OCI-LY1 (cell line): ENCODE data around the gene CCNY.

ENCODE experiments used
- H2AFZ ChIP-seq: fragments of 200-600 bp; sonication (generic), shearing (Covaris generic); 2 replicates; pipeline ENCODE4 v1.6.0; 2014; ENCODE audit warnings: antibody characterized with exemption, mild to moderate bottlenecking, low read length
- H3F3A ChIP-seq: fragments of 200-600 bp; sonication (generic), shearing (Covaris generic); 2 replicates; pipeline ENCODE4 v1.6.0; 2014; ENCODE audit warnings: mild to moderate bottlenecking, antibody characterized with exemption, low read length, moderate library complexity; ENCODE audit not compliant: insufficient read depth
- H3K27ac ChIP-seq: fragments of 200-600 bp; sonication (generic); 2 replicates; pipeline ENCODE4 v1.5.1; 2014; ENCODE audit warnings: low read length, mixed run types, mild to moderate bottlenecking, low read depth; ENCODE audit not compliant: poor library complexity, severe bottlenecking
- H3K27me3 ChIP-seq: fragments of 200-600 bp; sonication (generic); 2 replicates; pipeline ENCODE4 v1.6.0; 2014; ENCODE audit warnings: antibody characterized with exemption, mild to moderate bottlenecking, low read length, moderate library complexity; ENCODE audit not compliant: insufficient read depth
- H3K36me3 ChIP-seq: fragments of 200-600 bp; sonication (generic); 2 replicates; pipeline ENCODE4 v1.6.1; 2014; ENCODE audit warnings: mild to moderate bottlenecking, antibody characterized with exemption, low read length, moderate library complexity, mixed read lengths; ENCODE audit not compliant: insufficient read depth
- H3K4me1 ChIP-seq: fragments of 200-600 bp; sonication (generic); 2 replicates; pipeline ENCODE4 v1.5.1; 2014; ENCODE audit warnings: mild to moderate bottlenecking, low read length, moderate library complexity; ENCODE audit not compliant: insufficient read depth, severe bottlenecking
- H3K4me2 ChIP-seq: fragments of 200-600 bp; sonication (generic), shearing (Covaris generic); 2 replicates; pipeline ENCODE4 v1.6.1; 2014; ENCODE audit warnings: low read length
- H3K4me3 ChIP-seq: fragments of 200-600 bp; sonication (generic); 2 replicates; pipeline ENCODE4 v1.5.1; 2014; ENCODE audit warnings: low read length, low read depth, mild to moderate bottlenecking, mixed read lengths; ENCODE audit not compliant: poor library complexity, severe bottlenecking
- H3K79me2 ChIP-seq: fragments of 200-600 bp; shearing (Covaris generic); 2 replicates; pipeline ENCODE4 v1.6.1; 2016; ENCODE audit warnings: mixed run types, low read length, mixed read lengths; ENCODE audit not compliant: insufficient read depth
- H3K9ac ChIP-seq: fragments of 200-600 bp; sonication (generic), shearing (Covaris generic); 2 replicates; pipeline ENCODE4 v1.6.1; 2014; ENCODE audit warnings: mild to moderate bottlenecking, low read length, mixed read lengths
- H3K9me2 ChIP-seq: fragments of 200-600 bp; sonication (generic), shearing (Covaris generic); 2 replicates; pipeline ENCODE4 v1.6.1; 2014; ENCODE audit warnings: low read depth, mild to moderate bottlenecking, low read length, mixed read lengths
- H3K9me3 ChIP-seq: fragments of 200-600 bp; shearing (Covaris generic); 2 replicates; pipeline ENCODE4 v1.6.1; 2014; ENCODE audit warnings: low read length, mixed read lengths
- H4K20me1 ChIP-seq: fragments of 200-600 bp; sonication (generic), shearing (Covaris generic); 2 replicates; pipeline ENCODE4 v1.6.0; 2016; ENCODE audit warnings: mild to moderate bottlenecking, low read length; ENCODE audit not compliant: insufficient read depth
- EZH2 ChIP-seq: fragments of 200-600 bp; sonication (generic), shearing (Covaris generic); IDR thresholded peaks from 2 replicates; pipeline ENCODE4 v1.8.0; 2017; ENCODE audit warnings: borderline replicate concordance, mixed run types, mild to moderate bottlenecking, antibody characterized with exemption, low read length, moderate library complexity, mixed read lengths
- TF ChIP-seq, protein P1 (sequence below): fragments of 200-600 bp; sonication (generic), shearing (Covaris generic); IDR thresholded peaks from 2 replicates; pipeline ENCODE4 v1.5.1; 2017; ENCODE audit warnings: mild to moderate bottlenecking, antibody characterized with exemption, low read length, moderate library complexity, mixed read lengths

CCNY gene

DNA sequence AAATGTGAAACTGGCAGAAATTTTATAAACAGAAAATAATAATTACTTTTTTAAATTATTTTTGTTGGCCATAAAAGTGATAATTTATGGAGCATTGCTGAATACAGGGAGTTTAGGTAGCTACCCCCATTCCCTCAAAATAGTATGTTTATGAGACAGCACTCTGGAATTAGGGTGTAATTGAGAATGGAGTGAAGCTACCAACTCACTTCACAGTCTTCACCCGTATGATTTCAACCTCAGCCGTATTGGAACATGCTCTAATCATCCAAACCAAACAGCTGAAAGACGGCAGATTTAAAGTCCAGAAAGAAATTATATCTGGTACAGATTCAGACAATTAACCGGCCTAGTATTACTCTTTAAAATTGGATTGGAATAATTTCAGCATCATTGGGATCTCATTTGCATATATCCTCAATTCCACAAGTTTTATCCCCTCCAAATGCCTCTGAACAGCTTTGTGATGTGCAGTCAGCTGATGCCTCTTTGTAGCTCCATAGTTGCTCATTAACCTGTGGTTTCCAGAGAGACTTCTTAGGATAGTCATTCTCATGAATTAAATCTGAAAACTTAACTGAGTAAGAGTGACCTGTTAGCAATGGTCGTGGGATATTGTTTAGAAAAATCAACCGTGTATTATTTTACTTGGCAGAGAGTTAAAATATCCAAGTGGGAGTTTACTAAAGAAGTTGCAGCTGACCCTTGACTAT is 209.7 kb downstream of the CCNY start:
- TF ChIP-seq, protein P1, sequence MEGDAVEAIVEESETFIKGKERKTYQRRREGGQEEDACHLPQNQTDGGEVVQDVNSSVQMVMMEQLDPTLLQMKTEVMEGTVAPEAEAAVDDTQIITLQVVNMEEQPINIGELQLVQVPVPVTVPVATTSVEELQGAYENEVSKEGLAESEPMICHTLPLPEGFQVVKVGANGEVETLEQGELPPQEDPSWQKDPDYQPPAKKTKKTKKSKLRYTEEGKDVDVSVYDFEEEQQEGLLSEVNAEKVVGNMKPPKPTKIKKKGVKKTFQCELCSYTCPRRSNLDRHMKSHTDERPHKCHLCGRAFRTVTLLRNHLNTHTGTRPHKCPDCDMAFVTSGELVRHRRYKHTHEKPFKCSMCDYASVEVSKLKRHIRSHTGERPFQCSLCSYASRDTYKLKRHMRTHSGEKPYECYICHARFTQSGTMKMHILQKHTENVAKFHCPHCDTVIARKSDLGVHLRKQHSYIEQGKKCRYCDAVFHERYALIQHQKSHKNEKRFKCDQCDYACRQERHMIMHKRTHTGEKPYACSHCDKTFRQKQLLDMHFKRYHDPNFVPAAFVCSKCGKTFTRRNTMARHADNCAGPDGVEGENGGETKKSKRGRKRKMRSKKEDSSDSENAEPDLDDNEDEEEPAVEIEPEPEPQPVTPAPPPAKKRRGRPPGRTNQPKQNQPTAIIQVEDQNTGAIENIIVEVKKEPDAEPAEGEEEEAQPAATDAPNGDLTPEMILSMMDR, result no peak
- TF ChIP-seq EZH2, result no peak
- H4K20me1 ChIP-seq, result no peaks in the 10 kb centered on the region
- no peak overlapping the region for H3K27ac ChIP-seq
- no peaks in the 10 kb centered on the region for H3K9me3 ChIP-seq
- H3K9me2 ChIP-seq, result no peaks in the 10 kb centered on the region
- no peaks in the 10 kb centered on the region for H3K27me3 ChIP-seq
- H3K79me2 ChIP-seq, result no peaks in the 10 kb centered on the region
- no peak overlapping the region for H3K4me2 ChIP-seq
- no peak overlapping the region for H3K9ac ChIP-seq
- H3K4me3 ChIP-seq, result no peak overlapping the region
- H3K36me3 ChIP-seq, result no peaks in the 10 kb centered on the region; the same call in 1 of the 2 replicates
- H3F3A ChIP-seq, result no peaks in the 10 kb centered on the region
- no peak overlapping the region for H2AFZ ChIP-seq
- no peaks in the 10 kb centered on the region for H3K4me1 ChIP-seq

DNA sequence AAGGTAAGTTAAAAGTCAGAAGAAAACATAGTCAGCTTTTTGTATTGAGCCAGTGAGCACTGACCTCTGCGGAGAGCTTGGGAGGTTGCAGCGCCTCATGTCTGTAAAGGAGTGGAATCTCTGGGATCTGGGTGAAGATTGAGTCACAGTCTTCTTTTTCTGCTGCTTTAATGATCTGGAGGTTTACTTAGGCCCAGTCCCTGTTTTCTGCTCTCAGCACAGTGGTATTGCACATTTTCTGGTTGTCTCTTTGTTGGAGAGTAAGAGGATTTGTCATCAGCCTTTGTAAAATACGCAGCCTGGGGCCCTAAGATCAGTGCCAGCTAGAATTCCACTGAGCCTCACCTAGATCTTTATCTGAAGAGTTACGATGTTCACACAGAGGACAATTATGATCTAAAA is 210.5 kb downstream of the CCNY start:
- Histone ChIP-seq H3K9me2 (no peaks in the 10 kb centered on the region), H3K27me3 (no peaks in the 10 kb centered on the region), H3K9me3 (no peaks in the 10 kb centered on the region), H2AFZ (no peak overlapping the region), H3K79me2 (no peaks in the 10 kb centered on the region), H3K4me2 (no peak overlapping the region), H3K36me3 (no peaks in the 10 kb centered on the region), H3K9ac (no peak overlapping the region), H3F3A (no peaks in the 10 kb centered on the region), H3K4me3 (no peak overlapping the region), H3K4me1 (no peaks in the 10 kb centered on the region), H3K27ac (no peak overlapping the region), H4K20me1 (no peaks in the 10 kb centered on the region)
- TF ChIP-seq, protein P1, result no peak
- no peak for TF ChIP-seq EZH2

- Histone ChIP-seq H3K4me2 (no peak overlapping the region), H2AFZ (no peak overlapping the region), H3K4me1 (peaks cover 12% of the 10 kb centered on the region), H3K27me3 (no peaks in the 10 kb centered on the region), H4K20me1 (no peaks in the 10 kb centered on the region), H3K27ac (no peak overlapping the region), H3K9ac (no peak overlapping the region), H3K79me2 (no peaks in the 10 kb centered on the region), H3K9me2 (no peaks in the 10 kb centered on the region), H3K36me3 (no peaks in the 10 kb centered on the region), H3F3A (no peaks in the 10 kb centered on the region), H3K9me3 (no peaks in the 10 kb centered on the region), H3K4me3 (no peak overlapping the region)
- no peak for TF ChIP-seq EZH2
- TF ChIP-seq, protein P1, result no peak
Observed at GRCh38 chr10:35552650-35553342, 216.5 kb downstream of the CCNY start.
